SKM-1 treated with dmso at 0.1 percent for 144 hours (cell line): ENCODE measurements around the gene SMYD3.
"Not testable (repeated sequence)": the region's sequence is repeated elsewhere in the genome, so short reads cannot be mapped to it uniquely, and the experiment has no call there.

Experiments used
- DNase-seq: peaks from one replicate; lab custom pipeline; 2025; ENCODE audit not compliant: unreplicated experiment; lab: John Stamatoyannopoulos, UW

SMYD3 gene

GRCh38 chr1:245969283-245969682, 537.8 kb downstream of the SMYD3 start:
- no peak for DNase-seq

- DNase-seq = no peak
Measured at GRCh38 chr1:245968775-245969174, 538.3 kb downstream of the SMYD3 start.

GRCh38 chr1:245965398-245965797, 541.7 kb downstream of the SMYD3 start:
- no peak for DNase-seq

GRCh38 chr1:245963649-245964048, 543.4 kb downstream of the SMYD3 start:
- DNase-seq = no peak

GRCh38 chr1:245962453-245962852, 544.6 kb downstream of the SMYD3 start:
- DNase-seq = no peak

- no peak for DNase-seq
Measured at GRCh38 chr1:245961137-245961540, 545.9 kb downstream of the SMYD3 start.

GRCh38 chr1:245960171-245960570, 546.9 kb downstream of the SMYD3 start:
- no peak for DNase-seq

GRCh38 chr1:245958016-245958415, 549.1 kb downstream of the SMYD3 start:
- DNase-seq = no peak

- DNase-seq = no peak
Measured at GRCh38 chr1:245957427-245957826, 549.7 kb downstream of the SMYD3 start.

GRCh38 chr1:245956225-245956624, 550.9 kb downstream of the SMYD3 start:
- no peak for DNase-seq

- DNase-seq = no peak
Measured at GRCh38 chr1:245953876-245954660, 553.0 kb downstream of the SMYD3 start.

- no peak for DNase-seq
Measured at GRCh38 chr1:245952383-245953026, 554.6 kb downstream of the SMYD3 start.

- DNase-seq = no peak
Measured at GRCh38 chr1:245948786-245949185, 558.3 kb downstream of the SMYD3 start.

GRCh38 chr1:245946905-245947304, 560.2 kb downstream of the SMYD3 start:
- no peak for DNase-seq

GRCh38 chr1:245945136-245945535, 561.9 kb downstream of the SMYD3 start:
- not testable (repeated sequence) for DNase-seq

- no peak for DNase-seq
Measured at GRCh38 chr1:245942856-245943255, 564.2 kb downstream of the SMYD3 start.

- DNase-seq = not testable (repeated sequence)
Measured at GRCh38 chr1:245941771-245942170, 565.3 kb downstream of the SMYD3 start.

- DNase-seq = no peak
Measured at GRCh38 chr1:245939756-245940345, 567.2 kb downstream of the SMYD3 start.

- no peak for DNase-seq
Measured at GRCh38 chr1:245938046-245938435, 569.0 kb downstream of the SMYD3 start.

GRCh38 chr1:245937316-245938045, 569.6 kb downstream of the SMYD3 start:
- DNase-seq = no peak

GRCh38 chr1:245934409-245934808, 572.7 kb downstream of the SMYD3 start:
- DNase-seq = no peak
